GM21825 (cell line): ENCODE measurements around the gene NOD1.

Experiments used
- ATAC-seq: cut with Tn5 transposase; IDR thresholded peaks from one replicate; pipeline ENCODE4 v1.9.1; 2021; ENCODE audit warnings: mild to moderate bottlenecking, moderate library complexity; ENCODE audit not compliant: unreplicated experiment

Gene NOD1

DNA sequence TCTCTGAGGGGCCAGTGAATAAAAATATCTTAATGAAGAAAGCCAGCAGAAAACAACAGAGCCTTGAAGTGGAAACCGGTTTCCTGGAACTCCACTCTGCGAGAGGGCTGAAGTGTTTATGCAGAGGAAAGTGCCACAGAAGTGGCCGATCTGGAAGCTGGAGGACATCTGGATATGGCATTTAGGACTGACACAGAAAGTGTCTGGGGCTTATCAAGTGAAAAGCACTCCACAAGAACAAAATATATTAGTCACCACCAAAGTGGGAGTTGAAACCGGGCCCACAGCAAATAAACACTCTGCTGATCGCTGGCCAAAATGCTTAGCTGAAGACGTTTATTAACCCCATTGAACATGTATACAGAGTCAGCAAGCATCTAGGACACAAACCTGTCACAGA is 7.8 kb downstream of the NOD1 start:
- ATAC-seq: no peak

GRCh38 chr7:30470163-30470770 is 8.3 kb downstream of the NOD1 start:
- no peak for ATAC-seq

DNA sequence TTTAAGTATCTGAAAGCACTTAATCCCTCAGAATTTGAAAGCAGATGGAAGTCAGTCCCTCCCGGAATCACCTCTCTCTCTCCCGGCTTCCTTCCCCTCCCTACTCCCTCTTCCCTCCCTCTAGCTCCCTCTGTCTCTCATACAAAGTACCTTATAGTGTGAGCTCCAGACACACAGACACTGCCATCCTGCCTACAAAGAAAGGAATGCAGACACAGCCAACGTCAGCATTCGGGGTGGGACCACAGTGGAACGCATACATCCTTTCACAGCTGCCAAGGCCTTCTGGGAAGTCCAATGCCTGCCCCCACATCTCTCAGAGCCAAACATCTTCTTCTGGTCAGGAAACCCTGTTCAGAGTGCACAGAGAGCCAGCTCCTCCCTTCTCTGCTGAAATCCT is 9.3 kb downstream of the NOD1 start:
- no peak for ATAC-seq

- ATAC-seq: no peak
Measured at GRCh38 chr7:30468791-30469190, 9.8 kb downstream of the NOD1 start.

DNA sequence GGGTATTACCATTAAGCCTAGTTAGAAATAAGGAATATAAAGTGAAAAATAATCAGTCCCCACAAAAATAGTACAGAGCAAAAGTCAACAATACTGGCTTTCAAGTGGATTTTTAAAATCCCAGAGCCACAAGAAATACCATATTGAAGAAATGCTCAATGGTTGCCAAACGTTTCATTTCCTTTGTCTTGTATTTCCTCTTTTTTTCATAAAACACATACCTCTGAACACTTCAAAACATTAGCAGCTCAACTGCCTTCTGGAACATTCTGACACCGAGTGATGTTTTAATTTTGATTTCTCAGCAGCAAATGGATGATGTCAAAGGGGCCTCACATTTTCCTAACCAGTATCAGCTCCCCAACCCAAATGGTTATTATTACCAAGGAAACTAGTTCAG is 10.5 kb downstream of the NOD1 start:
- no peak for ATAC-seq

DNA sequence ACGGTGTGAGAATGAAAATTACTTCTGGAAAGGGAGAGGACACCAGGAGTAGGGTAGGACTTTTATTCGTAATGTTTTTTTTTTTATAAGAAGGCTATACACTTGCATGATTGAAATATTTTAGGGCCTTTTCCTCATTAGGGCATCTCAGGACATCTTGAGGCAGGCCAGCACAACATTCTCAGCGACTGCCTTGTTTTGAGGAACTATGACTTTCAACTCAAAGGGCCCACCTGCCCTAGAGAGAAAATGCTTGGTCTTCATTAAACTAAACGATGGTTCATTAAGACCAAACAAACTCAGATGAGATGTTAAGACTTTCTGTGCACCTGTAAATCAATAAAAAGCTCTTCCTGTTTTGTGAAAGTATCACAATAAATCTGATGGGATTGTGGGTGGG is 11.3 kb downstream of the NOD1 start:
- no peak for ATAC-seq

- ATAC-seq: no peak
Measured at GRCh38 chr7:30466266-30466665, 12.3 kb downstream of the NOD1 start.

DNA sequence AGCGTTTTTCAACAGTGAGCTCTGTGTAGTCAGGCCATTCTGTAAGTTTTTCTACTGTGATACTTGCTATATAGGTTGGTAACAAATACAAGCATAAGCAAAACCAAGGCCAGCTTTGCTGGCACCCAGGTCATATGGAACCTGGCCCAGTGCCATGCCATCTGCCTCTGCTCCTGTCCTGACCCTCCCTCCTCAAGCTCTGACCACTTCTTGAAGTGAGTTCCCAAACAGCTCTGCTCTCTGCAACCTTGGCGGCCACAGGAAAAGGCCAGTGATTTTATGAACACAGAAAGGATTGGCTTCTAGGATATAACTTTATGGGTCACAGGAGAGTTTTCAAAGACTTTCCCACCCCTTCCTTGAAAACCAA is 12.8 kb downstream of the NOD1 start:
- ATAC-seq: no peak

- ATAC-seq: no peak
Measured at GRCh38 chr7:30465046-30465810, 13.4 kb downstream of the NOD1 start.

DNA sequence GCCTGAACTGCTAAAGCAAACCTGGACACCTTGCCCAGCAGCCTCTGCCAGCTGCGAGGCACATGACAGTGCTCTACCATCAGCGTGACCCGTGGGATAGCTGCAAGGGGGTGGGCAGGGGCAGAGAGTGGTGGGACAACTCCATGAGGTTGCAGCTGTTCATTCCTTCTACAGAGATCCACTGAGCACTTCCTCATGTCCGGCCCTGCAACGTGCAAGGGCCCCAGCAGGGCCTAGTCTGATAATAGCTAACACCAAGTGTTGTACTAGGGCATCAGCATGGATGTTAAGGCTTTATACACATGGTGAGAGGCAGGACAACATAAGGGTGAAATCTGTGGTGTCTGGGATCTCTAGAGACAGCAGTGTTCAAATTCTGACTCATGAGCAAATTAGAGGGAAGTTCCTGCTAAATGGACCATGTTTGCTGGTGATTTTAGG is 14.3 kb downstream of the NOD1 start:
- no peak for ATAC-seq

GRCh38 chr7:30463405-30464145 is 15.0 kb downstream of the NOD1 start:
- peak; percentile 66 for ATAC-seq

DNA sequence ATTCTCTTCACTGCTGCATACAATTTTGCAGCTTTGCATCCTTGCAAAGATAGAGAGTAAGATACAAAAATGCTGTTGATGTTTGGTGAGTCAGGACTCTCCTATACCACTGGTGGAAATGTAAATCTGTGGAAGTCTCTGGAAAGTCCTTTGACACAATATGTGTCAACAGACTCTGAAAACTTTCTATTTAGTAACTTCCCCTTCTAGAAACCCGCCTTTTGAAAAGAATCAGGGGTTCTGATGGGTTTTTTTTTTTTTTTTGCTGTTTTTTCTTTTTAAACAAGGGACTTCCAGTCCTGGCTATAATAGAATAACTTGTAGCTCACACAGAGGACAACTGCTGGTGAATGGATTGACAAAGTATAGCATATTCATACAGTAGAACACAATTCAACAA is 16.4 kb downstream of the NOD1 start:
- ATAC-seq: no peak

DNA sequence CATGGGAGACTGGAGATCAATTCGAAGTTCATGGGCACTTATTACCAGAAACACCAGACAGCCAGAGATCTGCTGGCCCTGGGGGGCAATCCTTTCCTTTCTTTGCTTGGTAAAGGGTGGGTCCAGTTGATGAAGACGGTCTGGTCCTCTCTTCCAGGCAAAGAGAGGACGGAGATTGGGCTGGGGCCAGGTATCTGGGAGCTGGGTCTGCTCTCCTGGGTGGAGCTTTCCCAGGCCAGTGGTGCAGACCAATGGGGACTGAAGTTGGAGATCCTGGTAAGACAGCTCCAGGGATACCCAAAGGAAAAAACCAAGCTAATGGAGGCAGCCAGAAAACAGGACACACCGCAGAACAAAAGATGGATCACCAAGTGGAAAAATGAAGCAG is 18.3 kb downstream of the NOD1 start:
- ATAC-seq: no peak

DNA sequence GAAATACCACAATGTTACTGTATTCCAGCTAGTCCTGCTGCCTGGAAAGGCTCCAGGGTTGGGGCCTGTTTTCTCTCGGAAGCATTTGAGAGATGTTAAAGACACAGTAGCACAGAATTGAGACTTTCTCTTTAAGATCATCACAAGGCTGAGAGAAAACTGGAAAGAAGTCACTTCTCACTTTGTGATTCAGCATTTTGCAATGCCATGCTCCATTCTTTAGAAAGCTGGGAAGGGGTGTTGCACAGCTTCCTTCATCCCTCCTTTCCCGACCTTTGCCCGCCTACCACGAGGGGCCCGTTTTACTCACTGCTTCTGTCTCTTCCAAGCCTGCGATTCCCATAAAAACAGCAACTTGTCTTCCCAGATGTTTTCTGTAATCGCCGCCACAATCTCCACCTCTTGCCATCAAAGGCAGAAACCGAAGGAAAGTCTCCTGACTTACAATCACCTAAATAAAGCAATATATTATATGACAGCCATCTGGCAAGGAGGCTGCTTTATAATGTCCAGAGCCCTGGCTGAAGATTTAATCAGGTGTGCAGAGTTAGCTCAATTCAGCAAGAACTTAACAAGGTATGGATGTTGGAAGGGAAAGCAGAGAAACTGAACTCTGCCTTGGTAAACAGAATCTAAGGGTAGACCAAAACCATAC is 18.9 kb downstream of the NOD1 start:
- ATAC-seq: no peak

GRCh38 chr7:30458311-30458710 is 20.3 kb downstream of the NOD1 start:
- ATAC-seq: no peak

GRCh38 chr7:30453921-30454320 is 24.7 kb downstream of the NOD1 start:
- ATAC-seq: no peak

DNA sequence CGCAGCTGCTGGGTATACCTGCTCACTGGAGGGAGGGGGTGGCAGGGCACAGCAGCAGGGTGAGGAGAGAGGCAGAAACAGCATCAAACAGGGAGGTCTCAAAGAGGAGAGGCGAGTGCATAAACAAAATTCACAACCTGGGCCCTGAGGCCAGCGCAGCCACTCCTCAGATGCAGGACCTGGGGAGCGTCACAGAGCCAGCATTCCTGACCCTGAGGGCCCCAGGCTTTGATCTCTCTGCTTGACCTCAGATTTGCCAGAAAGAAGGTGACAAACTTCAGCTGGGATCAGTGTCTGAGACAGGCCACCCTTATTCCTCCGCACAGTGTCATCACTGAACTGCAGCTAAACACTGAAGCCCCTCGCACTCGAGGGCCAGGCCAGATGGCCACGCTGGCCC is 25.6 kb downstream of the NOD1 start:
- ATAC-seq: no peak

GRCh38 chr7:30452280-30452930 is 26.2 kb downstream of the NOD1 start:
- no peak for ATAC-seq

DNA sequence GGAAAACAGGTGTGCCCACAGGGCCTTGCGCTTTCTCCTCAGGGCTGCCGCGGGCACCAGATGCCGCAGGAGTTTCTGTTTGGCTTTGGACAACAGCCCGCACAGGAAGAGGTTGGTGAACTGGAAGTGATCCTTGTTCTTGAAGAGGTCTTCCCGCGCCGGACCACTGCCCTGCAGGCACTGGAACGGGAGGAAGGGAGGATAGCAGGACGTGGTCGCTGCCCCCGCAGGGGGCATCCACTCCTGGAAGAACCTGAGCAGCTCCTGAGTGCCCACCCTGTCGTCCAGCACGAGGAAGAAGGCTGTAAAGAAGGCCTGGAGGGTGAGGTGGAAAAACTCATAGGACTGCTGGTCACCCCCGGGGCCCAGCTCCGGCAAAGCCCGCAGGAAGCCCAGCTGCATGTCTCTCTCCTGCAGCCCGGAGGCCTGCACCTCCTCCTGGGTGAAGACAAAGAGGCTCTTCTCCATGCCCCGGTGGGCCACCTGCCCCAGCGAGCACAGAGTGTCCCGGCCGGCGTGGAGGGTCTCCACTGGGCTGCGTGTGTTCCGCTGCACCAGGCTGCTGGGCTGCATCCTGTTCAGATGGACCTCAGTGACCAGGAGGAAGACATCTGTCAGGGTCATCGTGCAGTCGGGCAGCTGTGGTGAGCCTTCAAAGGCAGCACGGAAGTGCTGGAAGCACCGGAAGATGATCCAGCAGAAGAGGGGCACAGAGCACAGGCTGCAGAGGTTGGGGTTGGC is 26.9 kb downstream of the NOD1 start:
- no peak for ATAC-seq

DNA sequence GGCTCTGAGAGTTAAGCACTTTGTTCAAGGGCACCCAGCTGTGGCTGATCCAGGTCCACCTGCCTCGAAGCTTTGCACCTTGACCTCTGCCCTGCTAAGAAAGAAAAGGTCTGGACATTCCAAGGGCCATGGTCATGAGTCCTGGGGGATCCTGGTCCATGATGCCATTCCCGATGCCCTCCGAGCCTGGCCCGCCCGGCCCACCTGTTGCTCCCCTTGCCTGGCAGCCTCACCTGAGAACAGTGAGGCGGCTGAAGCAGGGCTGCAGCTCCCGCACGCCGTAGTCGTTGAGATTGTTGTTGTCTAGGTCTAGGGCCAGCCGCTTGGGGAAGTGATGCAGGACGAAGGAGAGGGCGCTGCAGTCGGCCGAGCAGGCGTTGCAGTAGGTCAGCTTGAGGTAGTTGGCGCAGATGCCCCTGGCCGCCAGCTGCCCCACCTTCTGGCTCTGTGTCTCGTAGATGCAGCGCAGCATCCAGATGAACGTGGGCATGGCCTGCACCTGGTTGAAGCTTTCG is 27.5 kb downstream of the NOD1 start:
- ATAC-seq: no peak
